HG02884 (cell line): ENCODE data around the gene PJA2.

Source experiments
- ATAC-seq: cut with Tn5 transposase; IDR thresholded peaks from one replicate; pipeline ENCODE4 v1.9.1; 2021; ENCODE audit warnings: mild to moderate bottlenecking, moderate library complexity; ENCODE audit not compliant: unreplicated experiment

Gene PJA2

DNA sequence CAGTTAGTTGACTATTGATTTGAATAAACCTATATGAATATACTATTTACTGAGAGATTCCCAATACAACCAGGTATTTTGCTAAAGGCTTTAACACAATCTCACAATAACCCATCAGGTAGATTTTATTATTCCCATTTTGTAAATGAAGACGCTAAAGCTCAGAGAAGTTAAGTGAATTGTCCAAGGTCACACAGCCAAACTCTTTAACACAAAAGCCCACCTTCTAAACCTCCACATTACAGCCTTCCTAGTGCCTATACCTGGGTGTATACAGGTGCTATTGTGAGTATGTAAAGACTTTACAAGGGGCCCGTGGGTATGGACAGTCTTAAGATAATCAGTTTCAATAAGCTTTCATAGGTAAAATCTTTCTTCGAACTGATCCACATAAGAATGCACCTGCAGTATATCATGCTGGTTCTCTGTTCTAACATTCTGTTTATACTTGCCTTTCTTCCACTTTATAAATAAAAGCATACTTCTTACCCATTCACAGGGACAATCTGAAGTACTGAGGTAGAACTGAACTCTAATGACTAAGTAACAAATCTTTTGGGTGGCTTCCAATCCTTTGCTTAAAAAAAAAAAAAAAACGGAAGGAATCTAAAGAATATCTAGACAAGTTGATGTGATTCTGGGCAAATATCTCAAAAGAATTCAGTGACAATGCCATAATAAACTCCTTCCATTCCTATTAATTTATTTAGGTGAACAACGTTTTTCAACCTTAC, 59.1 kb downstream of the PJA2 start:
- ATAC-seq, result no peak

GRCh38 chr5:109349388-109349787, 60.4 kb downstream of the PJA2 start:
- no peak for ATAC-seq

DNA sequence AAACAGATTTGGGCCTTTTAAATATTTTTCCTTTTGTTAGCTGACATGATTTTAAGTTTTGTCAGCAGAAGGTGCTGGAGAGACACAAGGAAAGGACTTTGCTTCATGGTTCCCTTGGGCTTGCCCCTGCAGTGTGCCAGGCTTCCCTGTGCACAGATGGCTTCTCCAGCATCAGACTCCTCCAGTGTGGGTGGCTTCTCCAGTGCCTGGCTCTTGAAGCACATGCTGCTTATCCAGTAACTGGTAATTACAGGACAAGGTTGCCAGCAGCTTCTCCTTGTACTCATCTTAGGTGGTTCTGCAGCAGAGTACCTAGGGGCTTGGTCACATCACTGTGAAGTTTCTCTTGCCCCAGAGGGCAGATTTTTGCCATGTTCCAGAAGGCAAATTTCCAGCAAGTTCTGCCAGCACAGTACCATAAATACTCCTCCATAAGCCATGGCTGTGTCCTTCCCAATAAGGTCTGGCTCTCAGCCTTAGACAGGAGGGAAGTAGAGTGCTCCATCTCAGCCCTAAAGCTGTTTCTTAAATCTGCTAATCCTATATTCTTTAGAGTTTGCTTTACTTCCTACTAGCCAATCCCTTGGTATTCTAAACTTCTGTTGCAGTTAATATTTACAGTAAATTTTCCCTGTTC, 62.4 kb downstream of the PJA2 start:
- ATAC-seq, result no peak

- no peak for ATAC-seq
Observed at GRCh38 chr5:109345699-109346098, 64.1 kb downstream of the PJA2 start.

GRCh38 chr5:109340351-109340750, 69.4 kb downstream of the PJA2 start:
- ATAC-seq, result no peak

- no peak for ATAC-seq
Observed at GRCh38 chr5:109335114-109335513, 74.7 kb downstream of the PJA2 start.

DNA sequence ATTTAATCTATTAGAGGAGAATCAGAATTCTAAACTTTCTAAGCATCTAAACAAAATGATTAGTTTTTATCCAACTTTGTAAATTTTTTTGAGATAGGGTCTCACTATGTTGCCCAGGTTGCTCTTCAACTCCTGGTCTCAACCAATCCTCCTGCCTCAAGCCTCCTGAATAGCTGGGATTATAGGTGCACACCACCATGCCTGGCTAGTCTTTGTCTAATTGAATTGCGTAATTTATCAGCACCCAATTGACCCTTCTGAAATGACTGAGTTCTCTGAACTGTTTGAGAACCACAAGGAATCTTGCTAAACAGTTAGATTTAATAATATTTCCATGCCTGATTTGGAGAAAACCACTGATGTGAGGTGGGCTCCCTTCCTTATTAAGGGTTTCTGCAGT, 75.7 kb downstream of the PJA2 start:
- no peak for ATAC-seq

DNA sequence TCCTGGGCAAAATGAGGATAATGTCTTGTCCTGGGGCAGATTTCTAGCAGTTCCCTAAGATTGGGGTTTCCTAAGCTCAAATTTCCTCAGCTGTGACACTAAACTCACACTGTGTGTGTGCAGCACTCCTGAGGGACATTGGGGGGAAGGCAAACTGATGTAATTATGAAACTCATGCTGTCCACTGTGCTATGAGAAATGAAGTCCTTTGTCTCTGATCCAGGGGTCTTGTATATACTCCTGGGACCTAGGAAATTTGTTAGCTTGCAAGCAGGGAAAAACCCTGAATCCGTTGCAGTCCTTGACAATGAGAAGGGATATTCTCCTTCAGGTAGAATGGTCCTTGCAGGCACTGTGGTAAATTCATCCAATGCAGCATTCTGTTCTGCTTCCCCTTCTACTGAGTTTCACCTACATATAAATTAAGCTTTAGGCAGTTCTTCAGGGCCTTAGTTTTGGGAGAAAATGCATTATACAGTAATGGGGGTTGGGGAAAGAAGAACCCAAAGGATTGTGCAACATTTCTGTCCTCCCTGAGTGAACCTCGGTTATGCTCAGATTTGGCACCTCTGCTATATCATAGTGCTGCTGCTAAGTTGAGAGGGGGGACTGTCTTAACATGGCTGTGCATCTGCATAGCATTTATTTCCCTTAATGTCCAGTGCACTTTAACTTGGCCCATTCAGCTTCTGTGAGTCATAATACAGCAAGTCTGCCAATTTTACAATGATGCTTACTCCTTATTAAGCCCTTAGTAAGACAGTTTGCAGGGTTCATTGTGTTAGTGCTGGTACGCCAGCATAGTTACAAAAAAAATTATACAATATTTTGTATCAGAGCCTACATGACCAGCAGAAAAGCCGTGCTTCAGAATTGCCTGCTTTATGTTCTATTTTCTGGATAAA, 80.2 kb downstream of the PJA2 start:
- no peak for ATAC-seq

DNA sequence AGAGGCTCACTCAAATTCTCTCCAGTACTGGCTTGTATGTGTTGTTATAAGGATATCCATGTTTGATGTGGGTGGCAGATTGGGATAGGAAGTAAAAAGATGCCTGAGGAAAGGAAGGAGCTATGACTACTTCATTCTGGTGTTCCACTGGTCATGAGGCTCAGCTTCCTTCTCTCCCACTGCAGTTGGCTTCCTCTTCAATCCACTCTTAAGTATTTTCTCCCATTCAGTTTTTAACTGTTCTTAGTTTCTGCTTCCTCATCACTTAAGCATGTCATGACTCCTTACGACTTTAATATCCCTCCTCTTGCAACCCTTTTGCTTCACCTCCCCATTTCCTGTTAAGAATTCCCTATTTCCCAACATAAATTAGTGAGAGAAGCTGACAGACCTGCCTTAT, 81.1 kb downstream of the PJA2 start:
- no peak for ATAC-seq

- no peak for ATAC-seq
Observed at GRCh38 chr5:109327570-109327969, 82.2 kb downstream of the PJA2 start.

GRCh38 chr5:109326919-109327318, 82.9 kb downstream of the PJA2 start:
- ATAC-seq, result no peak

DNA sequence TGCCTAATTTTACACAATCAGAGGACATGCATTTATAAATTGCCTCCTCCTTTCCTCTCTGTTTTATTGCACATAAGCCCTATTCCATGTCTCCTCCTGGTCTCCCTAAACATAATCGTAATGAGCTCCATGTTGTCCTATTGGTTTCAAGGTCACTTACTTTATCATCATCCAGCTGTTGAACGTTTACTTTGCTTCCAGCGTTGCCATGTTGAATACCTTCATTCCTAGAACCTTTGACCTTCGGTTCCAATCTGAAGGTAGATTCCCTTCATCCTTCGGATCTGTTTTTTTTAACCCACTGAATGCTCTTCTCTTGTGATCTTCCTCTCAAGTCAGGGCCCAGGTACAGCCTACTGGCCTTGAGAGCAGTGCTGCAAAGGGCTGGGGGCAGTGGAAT, 84.3 kb downstream of the PJA2 start:
- ATAC-seq, result no peak

DNA sequence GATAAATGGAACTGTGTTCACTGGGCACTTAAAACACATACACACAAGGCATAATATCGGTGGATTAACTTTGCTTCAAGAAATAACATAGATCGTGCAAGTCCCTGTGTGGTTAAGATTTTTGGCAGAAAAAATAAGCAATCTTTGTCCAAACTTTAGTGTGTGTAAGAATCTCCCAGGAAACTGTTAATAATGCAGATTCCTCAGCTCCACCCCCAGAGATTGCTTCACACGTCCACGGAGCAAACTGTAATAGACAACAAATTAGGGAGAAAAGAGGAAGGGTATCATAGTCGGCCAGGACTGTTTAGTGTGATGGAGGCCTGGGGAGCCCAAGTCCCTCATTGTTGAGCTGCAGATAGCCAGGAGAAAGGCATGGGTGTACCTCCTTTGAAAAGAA, 84.8 kb downstream of the PJA2 start:
- no peak for ATAC-seq

DNA sequence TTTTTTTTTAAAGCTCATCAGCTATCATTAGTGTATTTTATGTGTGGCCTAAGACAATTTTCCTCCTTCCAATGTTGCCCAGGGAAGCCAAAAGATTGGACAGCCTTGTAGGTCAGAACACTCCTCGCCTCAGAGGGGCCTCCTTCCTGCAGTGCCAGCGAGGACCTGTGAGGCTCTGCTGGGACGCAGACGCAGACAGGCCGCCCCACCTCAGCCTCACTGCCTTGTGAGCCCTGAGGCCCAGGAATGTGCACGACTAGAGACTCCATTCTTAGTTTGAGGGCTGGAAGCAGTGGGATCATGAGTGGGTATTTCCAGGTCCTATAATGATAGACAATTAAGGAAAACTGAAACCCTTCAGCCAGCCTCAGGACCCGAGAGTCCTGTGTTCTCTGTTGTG, 85.4 kb downstream of the PJA2 start:
- ATAC-seq, result no peak

- ATAC-seq, result no peak
Observed at GRCh38 chr5:109322694-109323093, 87.1 kb downstream of the PJA2 start.

- no peak for ATAC-seq
Observed at GRCh38 chr5:109319351-109319750, 90.4 kb downstream of the PJA2 start.

DNA sequence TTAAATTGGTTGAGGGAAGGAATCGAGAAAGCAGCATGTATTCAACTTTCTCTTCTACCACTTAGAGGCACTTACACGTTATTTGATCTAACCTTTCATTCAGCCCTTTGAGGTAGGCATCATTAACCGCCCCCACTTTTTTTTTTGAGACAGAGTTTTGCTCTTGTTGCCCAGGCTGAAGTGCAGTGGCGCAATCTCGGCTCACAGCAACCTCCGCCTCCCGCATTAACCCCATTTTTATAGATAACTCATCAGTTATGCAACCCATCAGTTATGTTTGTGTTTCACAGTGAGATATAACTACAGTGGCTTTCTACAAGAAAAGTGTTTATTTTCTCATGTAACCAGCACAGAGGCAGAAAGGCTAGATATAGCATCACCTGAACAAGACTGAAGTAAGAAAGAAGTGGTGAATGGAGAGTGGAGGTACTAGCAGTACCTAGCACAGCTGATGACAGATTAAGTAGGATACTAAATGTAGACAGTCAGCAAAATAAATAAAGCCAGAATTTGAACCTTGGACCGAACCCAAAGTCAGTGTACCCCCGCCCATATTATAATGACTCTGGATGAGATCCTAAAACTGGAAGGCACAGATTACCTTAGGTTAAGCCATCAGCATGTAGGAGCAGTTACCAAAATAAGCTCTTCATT, 91.2 kb downstream of the PJA2 start:
- no peak for ATAC-seq

GRCh38 chr5:109316634-109317033, 93.1 kb downstream of the PJA2 start:
- no peak for ATAC-seq

- no peak for ATAC-seq
Observed at GRCh38 chr5:109315245-109315644, 94.5 kb downstream of the PJA2 start.

DNA sequence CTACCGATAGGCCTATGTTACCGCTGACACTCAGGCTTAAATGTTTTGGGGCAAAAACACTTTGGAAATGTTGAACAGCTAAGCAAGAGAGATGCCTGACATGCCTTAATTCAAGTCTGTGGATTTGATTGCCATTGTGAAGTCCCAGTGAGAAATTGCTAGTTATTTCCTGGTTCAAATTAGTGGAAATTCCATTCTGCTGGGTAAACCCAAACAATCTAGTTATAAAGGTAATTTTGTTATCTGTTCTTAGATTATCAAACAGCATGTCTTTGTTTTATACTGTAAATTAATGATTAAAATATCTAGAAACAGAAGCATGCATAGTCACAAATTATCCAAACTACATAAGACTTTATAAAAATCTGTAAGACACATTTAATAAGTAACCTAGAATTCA, 96.6 kb downstream of the PJA2 start:
- ATAC-seq, result no peak

DNA sequence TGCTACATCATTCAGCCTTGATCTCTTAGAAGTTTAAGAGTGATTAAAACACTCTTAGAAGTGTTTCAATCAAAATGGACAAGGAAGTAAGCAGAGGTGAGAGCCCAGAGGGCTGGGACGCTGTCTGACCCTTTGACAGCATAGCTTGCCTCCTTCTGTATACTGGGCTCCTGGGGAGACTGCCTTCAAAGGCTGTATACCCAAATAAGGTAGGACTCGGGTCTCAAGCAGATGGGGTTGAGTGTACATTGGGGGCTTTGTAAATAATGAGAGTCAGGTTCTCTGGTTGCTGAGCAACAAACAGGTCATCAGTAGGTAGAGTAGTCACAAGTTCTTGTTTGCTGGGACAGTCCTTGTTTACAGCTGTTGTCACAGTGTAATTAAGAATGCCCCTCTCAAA, 97.1 kb downstream of the PJA2 start:
- ATAC-seq, result no peak
